Keratinocyte (primary cell): ENCODE data around the gene CTAGE8. TPM values are rescaled to one million over a fixed set of nuclear protein-coding genes. Genes with fewer than 3 reads are reported as not detected.
"Not testable (repeated sequence)": the region's sequence is repeated elsewhere in the genome, so short reads cannot be mapped to it uniquely, and the experiment has no call there.

ENCODE experiments used
- DNase-seq: peaks from one replicate; pipeline ENCODE4 v3.0.0-alpha.2; 2011; ENCODE audit warnings: low read depth, missing footprints, low spot score
- FAIRE-seq: peaks from 2 replicates; lab custom pipeline; 2011; peaks lifted over from hg19 to GRCh38; lab: Jason Lieb, UNC
- H2AFZ ChIP-seq: 2 replicates; pipeline ENCODE4 v1.6.0; 2012; ENCODE audit warnings: low read length, control low read depth, inconsistent platforms; ENCODE audit not compliant: control insufficient read depth
- H3K27ac ChIP-seq: 2 replicates; pipeline ENCODE4 v1.5.1; 2011; ENCODE audit warnings: low read length; ENCODE audit not compliant: control insufficient read depth, insufficient read depth
- H3K27me3 ChIP-seq: 3 replicates; pipeline ENCODE4 v1.6.0; 2011; ENCODE audit warnings: low read length; ENCODE audit not compliant: control insufficient read depth, insufficient read depth; ENCODE audit errors: extremely low read depth
- H3K36me3 ChIP-seq, 2 experiments: 2 replicates in 1 of 2; 3 replicates in 1 of 2; pipeline ENCODE4 v1.5.1; 2011; ENCODE audit warnings: low read length in 2 of 2, mild to moderate bottlenecking in 1 of 2; ENCODE audit not compliant: control insufficient read depth in 2 of 2, insufficient read depth in 2 of 2; ENCODE audit errors: extremely low read depth in 1 of 2
- H3K4me1 ChIP-seq: 3 replicates; pipeline ENCODE4 v1.5.1; 2011; ENCODE audit warnings: low read length; ENCODE audit not compliant: control insufficient read depth, insufficient read depth; ENCODE audit errors: extremely low read depth
- H3K4me2 ChIP-seq: 3 replicates; pipeline ENCODE4 v1.6.0; 2011; ENCODE audit warnings: low read depth, low read length; ENCODE audit not compliant: control insufficient read depth, insufficient read depth; ENCODE audit errors: extremely low read depth
- H3K4me3 ChIP-seq, 3 experiments: fragments of 200-600 bp in 1 of 3; sonication (generic) in 1 of 3; 2 replicates in 2 of 3; 3 replicates in 1 of 3; pipeline ENCODE4 v1.5.1; 2011 to 2016; ENCODE audit warnings: low read length in 3 of 3, mild to moderate bottlenecking in 3 of 3, control low read depth in 2 of 3, inconsistent platforms in 1 of 3, low read depth in 1 of 3, mixed read lengths in 1 of 3, mixed run types in 1 of 3, moderate library complexity in 1 of 3; ENCODE audit not compliant: control insufficient read depth in 2 of 3, insufficient read depth in 2 of 3; ENCODE audit errors: extremely low read depth in 1 of 3
- H3K79me2 ChIP-seq: 2 replicates; pipeline ENCODE4 v1.6.0; 2012; ENCODE audit warnings: low read length; ENCODE audit not compliant: control insufficient read depth, insufficient read depth
- H3K9ac ChIP-seq: 3 replicates; pipeline ENCODE4 v1.6.0; 2011; ENCODE audit warnings: low read length; ENCODE audit not compliant: control insufficient read depth, insufficient read depth; ENCODE audit errors: extremely low read depth
- H3K9me1 ChIP-seq: 3 replicates; pipeline ENCODE4 v1.6.0; 2011; ENCODE audit warnings: low read length; ENCODE audit not compliant: control insufficient read depth, insufficient read depth; ENCODE audit errors: extremely low read depth
- H3K9me3 ChIP-seq: 2 replicates; pipeline ENCODE4 v1.5.1; 2012; ENCODE audit warnings: low read depth, low read length; ENCODE audit not compliant: control insufficient read depth
- H4K20me1 ChIP-seq: 3 replicates; pipeline ENCODE4 v1.6.0; 2011; ENCODE audit warnings: low read length; ENCODE audit not compliant: control insufficient read depth, insufficient read depth; ENCODE audit errors: extremely low read depth
- dilution Hi-C: fragments of 300-500 bp; cut with MboI; formaldehyde crosslinking; loops from one replicate; pipeline ENCODE4 v1.7.0; 2020; ENCODE audit warnings: low sequenced_read_pairs; ENCODE audit not compliant: extremely low pct_ligation_motif_present
- polyA plus RNA-seq, 5 experiments: library from polyadenylated mRNA; depleted of rRNA in 3 of 5; stranded (reverse) in 3 of 5; stranded (forward) in 1 of 5; unstranded in 1 of 5; fragments of >200 nt; gene quantifications; 1 replicate in 1 of 5; 2 replicates in 3 of 5; 3 replicates in 1 of 5; pipeline versions ENCODE4 v1.2.1 to v1.2.3, GENCODE V29; 2011 to 2012; ENCODE audit warnings: missing spikeins in 2 of 5, low read depth in 1 of 5, low replicate concordance in 1 of 5

CTAGE8 gene
- polyA plus RNA-seq, 1 donor (not counting 4 experiments of a cell fraction or from before 2014, with no cell fraction given): 0.50 TPM

DNA sequence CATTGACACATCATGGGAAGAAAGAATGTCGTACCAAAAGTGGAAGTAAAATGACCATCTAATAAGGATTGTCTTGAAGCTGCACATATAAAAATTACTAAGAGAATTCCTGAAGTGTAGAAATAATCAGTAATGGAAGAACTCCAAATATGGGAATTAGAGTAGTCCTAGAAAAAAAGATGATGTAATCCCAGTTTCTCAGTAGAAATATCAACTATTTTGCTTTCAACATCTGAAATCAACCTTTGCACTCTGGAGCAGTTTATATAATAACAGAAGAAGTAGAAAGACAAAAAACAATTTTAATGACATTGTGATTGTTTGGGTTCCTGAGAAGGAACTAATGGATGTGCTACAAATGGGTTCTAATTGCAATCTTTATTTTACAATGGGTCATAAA lies 36.0 kb downstream of the CTAGE8 start:
- H3K4me1 ChIP-seq, H3K36me3 ChIP-seq, H3K79me2 ChIP-seq, H3K9me3 ChIP-seq, FAIRE-seq, H3K9me1 ChIP-seq, dilution Hi-C loops, H2AFZ ChIP-seq, DNase-seq, H4K20me1 ChIP-seq, H3K27me3 ChIP-seq, H3K4me2 ChIP-seq, H3K9ac ChIP-seq, H3K27ac ChIP-seq, H3K4me3 ChIP-seq: not testable (repeated sequence)

DNA sequence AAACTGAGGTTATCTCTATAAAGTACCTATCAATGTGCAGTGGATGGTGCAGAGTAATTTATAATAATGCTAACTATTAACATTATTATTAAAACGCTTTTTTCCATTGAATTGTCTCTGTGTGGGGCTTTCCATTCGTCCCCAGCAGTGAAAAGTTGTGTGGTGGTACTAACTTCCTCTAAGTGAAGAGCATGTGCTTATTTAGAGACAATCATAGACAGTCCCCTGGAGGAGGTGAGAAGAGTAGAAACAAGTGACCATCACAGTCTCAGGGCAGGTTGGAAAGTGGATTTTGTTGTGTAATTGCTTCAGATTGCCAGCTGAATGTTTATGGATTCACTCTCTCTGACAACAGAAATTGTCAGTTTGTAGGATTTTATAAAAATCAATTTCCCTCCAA lies 38.1 kb downstream of the CTAGE8 start:
- FAIRE-seq, H3K4me1 ChIP-seq, dilution Hi-C loops, H4K20me1 ChIP-seq, H3K9me1 ChIP-seq, H3K9ac ChIP-seq, H3K4me2 ChIP-seq, H3K27me3 ChIP-seq, H3K9me3 ChIP-seq, H3K36me3 ChIP-seq, H2AFZ ChIP-seq, H3K4me3 ChIP-seq, DNase-seq, H3K27ac ChIP-seq, H3K79me2 ChIP-seq: not testable (repeated sequence)

DNA sequence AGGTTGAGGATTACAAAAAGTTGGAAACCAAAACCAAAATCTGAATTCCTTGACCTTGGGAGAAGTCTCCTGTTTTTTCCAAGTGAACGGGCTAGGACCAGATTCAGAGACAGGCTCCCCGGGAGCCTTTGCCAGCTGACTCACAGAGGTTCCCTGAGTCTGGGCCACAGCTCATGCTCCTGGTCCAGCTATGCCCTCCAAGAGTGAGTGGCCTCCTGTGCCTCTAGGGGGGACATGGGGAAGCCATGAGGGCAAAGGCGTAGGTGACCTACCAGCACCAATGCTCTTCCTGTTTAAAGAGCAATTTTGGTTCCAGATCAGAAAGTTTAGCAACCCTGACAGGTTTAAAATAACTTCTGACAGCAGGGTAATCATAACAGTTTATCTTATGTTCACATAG lies 40.3 kb downstream of the CTAGE8 start:
- H3K4me2 ChIP-seq, H3K4me1 ChIP-seq, H3K9ac ChIP-seq, H3K36me3 ChIP-seq, H3K79me2 ChIP-seq, H3K4me3 ChIP-seq, FAIRE-seq, H3K9me1 ChIP-seq, H4K20me1 ChIP-seq, H3K27me3 ChIP-seq, H3K9me3 ChIP-seq, H2AFZ ChIP-seq, H3K27ac ChIP-seq, DNase-seq, dilution Hi-C loops: not testable (repeated sequence)

DNA sequence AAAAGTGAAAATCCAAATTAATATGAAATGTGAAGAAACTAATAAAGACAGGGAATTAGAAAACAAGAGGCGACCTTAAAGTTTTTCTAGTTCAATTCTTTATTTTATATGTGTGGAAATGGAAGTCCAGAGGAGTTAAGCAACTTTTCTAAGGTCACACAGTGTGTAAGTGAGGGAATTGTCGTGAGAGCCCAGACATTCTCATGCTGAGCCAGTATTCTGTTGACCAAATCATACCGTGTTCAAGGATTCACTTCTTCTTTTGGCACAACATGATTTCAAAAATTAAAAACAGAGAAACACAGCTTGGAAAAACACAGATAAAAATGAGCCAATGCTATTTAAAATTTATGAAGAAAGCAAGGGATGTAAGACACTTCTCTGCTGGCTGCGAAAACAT lies 42.2 kb downstream of the CTAGE8 start:
- H3K4me3 ChIP-seq, FAIRE-seq, H3K4me2 ChIP-seq, H3K79me2 ChIP-seq, H3K9ac ChIP-seq, H3K27ac ChIP-seq, DNase-seq, dilution Hi-C loops, H3K36me3 ChIP-seq, H3K9me3 ChIP-seq, H3K27me3 ChIP-seq, H4K20me1 ChIP-seq, H3K4me1 ChIP-seq, H2AFZ ChIP-seq, H3K9me1 ChIP-seq: not testable (repeated sequence)

DNA sequence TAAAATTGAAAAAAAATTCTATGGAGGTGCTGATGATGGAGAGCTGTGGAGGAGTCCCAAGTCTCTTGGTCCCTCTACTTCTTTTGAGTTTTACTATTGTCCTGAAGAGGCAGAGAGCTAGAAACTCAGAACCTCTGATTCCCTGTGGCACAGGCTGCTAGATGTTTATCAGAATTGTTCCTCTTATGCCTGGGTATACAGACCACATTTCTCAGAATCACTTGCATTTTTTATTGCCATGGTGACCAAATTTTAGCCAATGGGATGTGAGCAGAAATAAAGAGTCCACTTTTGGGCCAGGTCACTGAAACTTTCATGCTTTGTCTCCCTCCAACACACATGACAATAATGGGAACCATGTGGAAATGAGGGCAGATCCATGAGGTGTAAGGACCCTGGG lies 45.4 kb downstream of the CTAGE8 start:
- dilution Hi-C loops, H3K9ac ChIP-seq, DNase-seq, H3K4me1 ChIP-seq, H3K4me2 ChIP-seq, FAIRE-seq, H3K27ac ChIP-seq, H3K9me3 ChIP-seq, H2AFZ ChIP-seq, H3K4me3 ChIP-seq, H3K27me3 ChIP-seq, H3K9me1 ChIP-seq, H3K36me3 ChIP-seq, H3K79me2 ChIP-seq, H4K20me1 ChIP-seq: not testable (repeated sequence)
